IMR-90 (cell line): ENCODE results near the gene UBXN1. TPM values are rescaled to one million over a fixed set of nuclear protein-coding genes. Genes with fewer than 3 reads are reported as not detected.

Experiments
- ATAC-seq: fragments of 200-7000 bp; cut with Tn5 transposase; 2 replicates; pipeline ENCODE4 v1.9.1; 2020; ENCODE audit warnings: low read depth, mild to moderate bottlenecking, moderate library complexity
- BruUV-seq: library from RNA; stranded (reverse); fragments of 400-500 nt; replicated peaks from 2 replicates; lab custom pipeline; 2021; lab: Mats Ljungman, UMichigan
- CTCF ChIA-PET: fragments of 300-600 bp; formaldehyde crosslinking; extraction: SDS; loops from one replicate; lab custom pipeline; 2021; ENCODE audit warnings: antibody characterized with exemption; lab: Yijun Ruan, JAX
- POLR2A ChIA-PET: fragments of 300-600 bp; sonication (Branson Sonifier 250); formaldehyde crosslinking; loops from one replicate; lab custom pipeline; 2022; ENCODE audit warnings: antibody characterized with exemption; ENCODE audit not compliant: unreplicated experiment; lab: Charles Lee
- DNase-seq: peaks from one replicate; pipeline ENCODE4 v3.0.0; 2013
- H2AFZ ChIP-seq: replicated peaks from 2 replicates; pipeline ENCODE3; 2013; ENCODE audit warnings: low read length, mild to moderate bottlenecking; ENCODE audit not compliant: poor library complexity
- H2AK5ac ChIP-seq: 2 replicates; pipeline ENCODE4 v1.6.1; 2013; ENCODE audit warnings: low read depth, low read length, inconsistent platforms
- H2AK9ac ChIP-seq: replicated peaks from 2 replicates; pipeline ENCODE3; 2013; ENCODE audit warnings: mild to moderate bottlenecking, low read depth, low read length, moderate library complexity; ENCODE audit not compliant: poor library complexity
- H2BK120ac ChIP-seq: 2 replicates; pipeline ENCODE4 v1.6.1; 2013; ENCODE audit warnings: low read depth, low read length, inconsistent platforms
- H2BK15ac ChIP-seq: 3 replicates; pipeline ENCODE4 v1.6.1; 2013; ENCODE audit warnings: low read depth, low read length, inconsistent platforms
- H2BK20ac ChIP-seq: 2 replicates; pipeline ENCODE4 v1.6.1; 2013; ENCODE audit warnings: low read depth, mild to moderate bottlenecking, inconsistent platforms, low read length, moderate library complexity
- H2BK5ac ChIP-seq: 2 replicates; pipeline ENCODE4 v1.6.1; 2013; ENCODE audit warnings: mild to moderate bottlenecking, low read depth, low read length, inconsistent platforms; ENCODE audit not compliant: poor library complexity, severe bottlenecking
- H3K14ac ChIP-seq: replicated peaks from 2 replicates; pipeline ENCODE4 v1.6.1; 2013; ENCODE audit warnings: low read depth, low read length, inconsistent platforms
- H3K18ac ChIP-seq: 2 replicates; pipeline ENCODE4 v1.6.1; 2013; ENCODE audit warnings: low read depth, low read length, control low read depth
- H3K23ac ChIP-seq: 2 replicates; pipeline ENCODE4 v1.6.1; 2013; ENCODE audit warnings: low read depth, low read length, inconsistent platforms
- H3K27ac ChIP-seq: 2 replicates; pipeline ENCODE4 v1.5.1; 2013; ENCODE audit warnings: mild to moderate bottlenecking, control low read depth, low read length; ENCODE audit not compliant: insufficient read depth
- H3K27me3 ChIP-seq: 2 replicates; pipeline ENCODE4 v1.6.1; 2013; ENCODE audit warnings: low read length; ENCODE audit not compliant: control insufficient read depth, insufficient read depth
- H3K36me3 ChIP-seq: 2 replicates; pipeline ENCODE4 v1.6.1; 2013; ENCODE audit warnings: low read length, mixed read lengths; ENCODE audit not compliant: control insufficient read depth, insufficient read depth
- H3K4ac ChIP-seq: 2 replicates; pipeline ENCODE4 v1.6.1; 2013; ENCODE audit warnings: low read depth, low read length, inconsistent platforms
- H3K4me1 ChIP-seq: 2 replicates; pipeline ENCODE4 v1.6.1; 2013; ENCODE audit warnings: low read length, mixed read lengths; ENCODE audit not compliant: control insufficient read depth, insufficient read depth
- H3K4me2 ChIP-seq: 2 replicates; pipeline ENCODE4 v1.6.1; 2013; ENCODE audit warnings: low read depth, mild to moderate bottlenecking, control low read depth, low read length, moderate library complexity
- H3K4me3 ChIP-seq: 2 replicates; pipeline ENCODE4 v1.5.1; 2013; ENCODE audit warnings: low read depth, mild to moderate bottlenecking, control low read depth, low read length, moderate library complexity; ENCODE audit not compliant: insufficient read depth
- H3K56ac ChIP-seq: 2 replicates; pipeline ENCODE4 v1.6.1; 2013; ENCODE audit warnings: low read length, inconsistent platforms; ENCODE audit not compliant: insufficient read depth; ENCODE audit errors: extremely low read depth
- H3K79me1 ChIP-seq, 2 experiments: 2 replicates each; pipeline ENCODE4 v1.6.1; 2013; ENCODE audit warnings: low read length in 2 of 2, inconsistent platforms in 1 of 2, low read depth in 1 of 2
- H3K9ac ChIP-seq: 2 replicates; pipeline ENCODE4 v1.6.1; 2013; ENCODE audit warnings: low read depth, low read length, control low read depth
- H3K9me1 ChIP-seq: 2 replicates; pipeline ENCODE4 v1.6.1; 2013; ENCODE audit warnings: low read length, inconsistent platforms; ENCODE audit not compliant: insufficient read depth
- H3K9me3 ChIP-seq: 2 replicates; pipeline ENCODE4 v1.6.1; 2013; ENCODE audit warnings: low read length; ENCODE audit not compliant: control insufficient read depth, insufficient read depth
- H4K20me1 ChIP-seq: 2 replicates; pipeline ENCODE4 v1.6.1; 2013; ENCODE audit warnings: low read length, inconsistent platforms; ENCODE audit not compliant: insufficient read depth
- H4K5ac ChIP-seq: 2 replicates; pipeline ENCODE4 v1.6.1; 2013; ENCODE audit warnings: mild to moderate bottlenecking, low read depth, low read length, control low read depth
- H4K8ac ChIP-seq, 2 experiments: 2 replicates each; pipeline ENCODE4 v1.6.1; 2013; ENCODE audit warnings: low read depth in 2 of 2, low read length in 2 of 2, control low read depth in 1 of 2, inconsistent platforms in 1 of 2
- H4K91ac ChIP-seq: 2 replicates; pipeline ENCODE4 v1.6.1; 2013; ENCODE audit warnings: low read depth, low read length, inconsistent platforms; ENCODE audit not compliant: insufficient read depth
- BHLHE40 ChIP-seq: fragments of 150-350 bp; IDR thresholded peaks from 2 replicates; pipeline ENCODE4 v1.6.1; 2016; ENCODE audit warnings: mild to moderate bottlenecking, low read depth, low read length
- CEBPB ChIP-seq: IDR thresholded peaks from 2 replicates; pipeline ENCODE4 v1.6.1; 2012; ENCODE audit warnings: low read depth, low read length, improper control_type of control experiment
- CHD1 ChIP-seq: IDR thresholded peaks from 2 replicates; pipeline ENCODE4 v1.6.1; 2012; ENCODE audit warnings: low read depth, low read length, improper control_type of control experiment
- FOS ChIP-seq: fragments of 150-350 bp; IDR thresholded peaks from 2 replicates; pipeline ENCODE4 v1.6.1; 2016; ENCODE audit warnings: low read depth, low read length
- MXI1 ChIP-seq: IDR thresholded peaks from 2 replicates; pipeline ENCODE4 v1.6.1; 2012; ENCODE audit warnings: low read depth, mild to moderate bottlenecking, low read length, moderate library complexity, borderline replicate concordance
- NFE2L2 ChIP-seq: fragments of 150-350 bp; IDR thresholded peaks from 2 replicates; pipeline ENCODE4 v1.6.1; 2016; ENCODE audit warnings: low read depth, mild to moderate bottlenecking, low read length
- SMC3 ChIP-seq: fragments of 150-350 bp; IDR thresholded peaks from 2 replicates; pipeline ENCODE4 v1.6.1; 2016; ENCODE audit warnings: low read depth, mild to moderate bottlenecking, antibody characterized with exemption, low read length, moderate library complexity
- WGBS, 2 experiments: methylation state at CpG; one replicate each; pipeline versions ENCODE4 v1.1.5 to v1.1.7; 2013; ENCODE audit warnings: missing lambda C conversion rate in 2 of 2; ENCODE audit not compliant: insufficient read length in 1 of 2; ENCODE audit errors: extremely low coverage in 2 of 2; 5-methylcytosine and 5-hydroxymethylcytosine counted together
- dilution Hi-C: fragments of 300-500 bp; cut with HindIII; formaldehyde crosslinking; loops from one replicate; pipeline ENCODE4 v1.14.3; 2018; ENCODE audit warnings: low sequenced_read_pairs; ENCODE audit not compliant: unreplicated experiment
- in situ Hi-C: fragments of 300-500 bp; cut with MboI; formaldehyde crosslinking; loops from 3 replicates; pipeline ENCODE4 v1.14.3; 2019; ENCODE audit warnings: low sequenced_read_pairs, inconsistent platforms, mixed read lengths
- intact Hi-C: fragments of 100-400 bp; cut with micrococcal nuclease; formaldehyde crosslinking; loops from 2 replicates; pipeline ENCODE4 v1.10.0; 2022
- polyA plus RNA-seq, 3 experiments: library from polyadenylated mRNA; depleted of rRNA; stranded (reverse); fragments of >200 nt; gene quantifications; 2 replicates each; pipeline ENCODE4 v1.2.3, GENCODE V29; 2012; ENCODE audit warnings: low replicate concordance in 1 of 3
- total RNA-seq: library from RNA; depleted of rRNA; stranded (reverse); fragments of >200 nt; gene quantifications from 2 replicates; pipeline ENCODE4 v1.2.3, GENCODE V29; 2012
- TF ChIP-seq, protein P1 (sequence below): fragments of 150-350 bp; IDR thresholded peaks from 2 replicates; pipeline ENCODE4 v1.6.1; 2017; ENCODE audit warnings: mild to moderate bottlenecking, antibody characterized with exemption, low read length, low read depth
- TF ChIP-seq, protein P2 (sequence below): conservative IDR thresholded peaks from 2 replicates; pipeline ENCODE4 v1.5.1; 2012; ENCODE audit warnings: mild to moderate bottlenecking, low read depth, low read length, improper control_type of control experiment

Gene UBXN1
- total and polyA plus RNA-seq, 2 of the 4 experiments (the other 2 are of a cell fraction), result 50.0 to 81.6 TPM

DNA sequence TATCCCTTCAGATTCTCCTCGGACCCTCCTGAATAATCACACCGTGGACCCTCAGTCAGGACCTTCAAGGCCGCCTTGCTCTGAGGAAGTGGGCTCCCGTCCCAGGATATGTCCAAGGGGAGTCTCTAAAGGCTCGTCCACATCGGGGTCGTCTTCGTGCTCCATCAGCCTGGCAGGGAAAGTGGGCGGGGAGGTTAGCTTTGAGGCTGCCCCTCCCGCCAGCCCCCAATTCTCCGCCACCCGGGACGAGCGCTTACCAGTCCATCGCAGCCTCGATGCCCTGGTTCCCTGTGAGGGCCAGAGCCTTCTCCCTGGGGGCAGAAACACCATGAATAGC lies 472 bp downstream of the UBXN1 start:
- ATAC-seq (no peak; the same call in 1 of the 2 replicates), DNase-seq (no peak)
- Histone ChIP-seq H2AK5ac (peak overlapping the region; percentile 76), H3K18ac (no peak overlapping the region), H2BK20ac (no peak overlapping the region), H3K9me3 (no peaks in the 10 kb centered on the region), H2BK15ac (no peak overlapping the region), H3K36me3 (peaks cover 17% of the 10 kb centered on the region), H4K8ac (peak overlapping the region; percentile 81 to 98; a peak in 1 of 4 replicates), H3K9ac (peak overlapping the region; percentile 96), H3K27ac (peak overlapping the region; percentile 96), H3K27me3 (no peaks in the 10 kb centered on the region), H3K4me2 (peak overlapping the region; percentile 99), H4K20me1 (no peaks in the 10 kb centered on the region), H3K23ac (peak overlapping the region; percentile 15; the same call in 1 of the 2 replicates), H3K9me1 (peaks cover 4% of the 10 kb centered on the region; the same call in 1 of the 2 replicates), H3K4ac (peak overlapping the region; percentile 79), H3K4me3 (peak overlapping the region; percentile 94), H3K56ac (peak overlapping the region; percentile 35), H4K5ac (peak overlapping the region; percentile 72), H2AFZ (peak overlapping the region; percentile 97), H3K79me1 (peaks cover 6 to 28% of the 10 kb centered on the region in 2 experiments; a peak in 3 of 4 replicates), H4K91ac (peak overlapping the region; percentile 23; the same call in 1 of the 2 replicates), H3K4me1 (peaks cover 8% of the 10 kb centered on the region), H2BK5ac (peak overlapping the region; percentile 68), H2BK120ac (no peak overlapping the region), H2AK9ac (peak overlapping the region; percentile 98), H3K14ac (0 out of 2 replicates have a peak overlapping the region, but pooled peaks have one; percentile 76)
- TF ChIP-seq SMC3, result no peak
- no peak for TF ChIP-seq FOS
- TF ChIP-seq NFE2L2, result no peak
- TF ChIP-seq BHLHE40, result no peak
- TF ChIP-seq, protein P1, sequence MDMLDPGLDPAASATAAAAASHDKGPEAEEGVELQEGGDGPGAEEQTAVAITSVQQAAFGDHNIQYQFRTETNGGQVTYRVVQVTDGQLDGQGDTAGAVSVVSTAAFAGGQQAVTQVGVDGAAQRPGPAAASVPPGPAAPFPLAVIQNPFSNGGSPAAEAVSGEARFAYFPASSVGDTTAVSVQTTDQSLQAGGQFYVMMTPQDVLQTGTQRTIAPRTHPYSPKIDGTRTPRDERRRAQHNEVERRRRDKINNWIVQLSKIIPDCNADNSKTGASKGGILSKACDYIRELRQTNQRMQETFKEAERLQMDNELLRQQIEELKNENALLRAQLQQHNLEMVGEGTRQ, result no peak
- no peak for TF ChIP-seq MXI1
- TF ChIP-seq, protein P2, sequence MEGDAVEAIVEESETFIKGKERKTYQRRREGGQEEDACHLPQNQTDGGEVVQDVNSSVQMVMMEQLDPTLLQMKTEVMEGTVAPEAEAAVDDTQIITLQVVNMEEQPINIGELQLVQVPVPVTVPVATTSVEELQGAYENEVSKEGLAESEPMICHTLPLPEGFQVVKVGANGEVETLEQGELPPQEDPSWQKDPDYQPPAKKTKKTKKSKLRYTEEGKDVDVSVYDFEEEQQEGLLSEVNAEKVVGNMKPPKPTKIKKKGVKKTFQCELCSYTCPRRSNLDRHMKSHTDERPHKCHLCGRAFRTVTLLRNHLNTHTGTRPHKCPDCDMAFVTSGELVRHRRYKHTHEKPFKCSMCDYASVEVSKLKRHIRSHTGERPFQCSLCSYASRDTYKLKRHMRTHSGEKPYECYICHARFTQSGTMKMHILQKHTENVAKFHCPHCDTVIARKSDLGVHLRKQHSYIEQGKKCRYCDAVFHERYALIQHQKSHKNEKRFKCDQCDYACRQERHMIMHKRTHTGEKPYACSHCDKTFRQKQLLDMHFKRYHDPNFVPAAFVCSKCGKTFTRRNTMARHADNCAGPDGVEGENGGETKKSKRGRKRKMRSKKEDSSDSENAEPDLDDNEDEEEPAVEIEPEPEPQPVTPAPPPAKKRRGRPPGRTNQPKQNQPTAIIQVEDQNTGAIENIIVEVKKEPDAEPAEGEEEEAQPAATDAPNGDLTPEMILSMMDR, result no peak
- no peak for TF ChIP-seq CEBPB
- TF ChIP-seq CHD1, result no peak
- dilution Hi-C loops, result no loop called here
- WGBS, 2 experiments, result 0% methylated on average over 4 of the region's 16 CpGs; no CpG with 5 or more reads in 1 of the 2 experiments
- ChIA-PET CTCF (no interaction called here), POLR2A (no interaction called here)
- in situ Hi-C loops, result no loop called here
- no TSS peak for BruUV-seq
- intact Hi-C loops, result no loop called here
